GM19438 (cell line): ENCODE data around the gene IFT27.

Experiments
- ATAC-seq: cut with Tn5 transposase; IDR thresholded peaks from one replicate; pipeline ENCODE4 v1.9.1; 2021; ENCODE audit warnings: low read depth; ENCODE audit not compliant: unreplicated experiment

The IFT27 gene

GRCh38 chr22:36797911-36798673 is 22.2 kb upstream of the IFT27 start:
- ATAC-seq, result no peak

DNA sequence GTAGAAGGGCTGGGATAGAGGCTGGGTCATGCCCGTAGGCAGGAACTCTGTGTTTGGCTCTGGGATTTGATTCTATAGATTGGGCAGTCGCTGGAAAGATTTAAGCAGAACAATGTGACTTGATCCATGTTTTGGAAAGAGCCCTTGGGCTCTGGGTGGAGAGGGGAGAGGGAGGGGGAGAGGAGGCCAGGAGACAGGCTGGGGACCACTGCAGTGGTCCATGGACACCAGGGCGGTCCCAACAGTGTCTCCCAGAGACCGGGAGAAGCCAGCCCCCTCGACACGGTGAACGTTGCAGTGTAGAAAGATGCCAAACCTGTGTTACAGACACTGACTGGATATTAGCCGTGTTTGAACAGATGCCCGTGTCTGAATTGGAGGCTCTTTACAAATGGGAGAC is 21.5 kb upstream of the IFT27 start:
- ATAC-seq, result no peak

GRCh38 chr22:36796552-36797175 is 20.7 kb upstream of the IFT27 start:
- ATAC-seq, result no peak

DNA sequence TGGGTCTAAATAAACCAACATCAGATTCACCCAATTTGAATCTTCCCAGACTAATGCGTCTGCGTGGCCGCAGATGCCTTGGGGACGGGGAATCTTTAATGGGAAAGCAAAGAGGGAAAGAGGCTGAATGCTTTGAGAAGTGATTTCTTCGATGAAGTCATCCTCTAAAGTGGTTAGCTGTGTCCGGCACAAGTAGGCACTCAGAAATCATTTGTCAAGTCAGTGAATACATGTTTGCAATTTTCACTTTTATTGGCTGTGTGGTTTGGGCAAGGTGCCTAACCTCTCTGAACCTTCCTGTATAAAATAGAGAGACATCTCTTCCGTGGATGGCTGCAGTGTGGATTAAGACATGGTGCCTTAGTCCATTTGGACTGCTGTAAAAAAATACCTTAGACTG is 19.7 kb upstream of the IFT27 start:
- ATAC-seq, result no peak

DNA sequence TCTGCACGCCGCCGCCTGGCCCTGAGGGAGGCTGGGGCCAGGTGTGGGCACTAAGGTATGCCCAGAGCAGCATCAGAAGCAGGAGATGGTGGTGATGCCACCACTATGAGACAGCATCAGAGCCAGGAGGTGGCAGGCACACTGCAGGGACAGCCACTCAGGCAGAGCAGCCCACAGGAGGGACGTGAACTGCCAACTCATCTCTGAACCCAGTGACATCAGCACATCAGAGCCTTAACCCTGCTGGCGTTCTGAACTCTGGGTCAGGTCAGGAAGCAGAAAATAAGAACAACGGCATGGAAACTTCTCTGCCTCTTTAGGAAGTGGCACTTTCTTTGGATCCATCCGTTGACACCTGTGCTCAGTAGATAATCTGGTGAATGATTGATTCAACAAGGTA is 14.7 kb upstream of the IFT27 start:
- no peak for ATAC-seq

DNA sequence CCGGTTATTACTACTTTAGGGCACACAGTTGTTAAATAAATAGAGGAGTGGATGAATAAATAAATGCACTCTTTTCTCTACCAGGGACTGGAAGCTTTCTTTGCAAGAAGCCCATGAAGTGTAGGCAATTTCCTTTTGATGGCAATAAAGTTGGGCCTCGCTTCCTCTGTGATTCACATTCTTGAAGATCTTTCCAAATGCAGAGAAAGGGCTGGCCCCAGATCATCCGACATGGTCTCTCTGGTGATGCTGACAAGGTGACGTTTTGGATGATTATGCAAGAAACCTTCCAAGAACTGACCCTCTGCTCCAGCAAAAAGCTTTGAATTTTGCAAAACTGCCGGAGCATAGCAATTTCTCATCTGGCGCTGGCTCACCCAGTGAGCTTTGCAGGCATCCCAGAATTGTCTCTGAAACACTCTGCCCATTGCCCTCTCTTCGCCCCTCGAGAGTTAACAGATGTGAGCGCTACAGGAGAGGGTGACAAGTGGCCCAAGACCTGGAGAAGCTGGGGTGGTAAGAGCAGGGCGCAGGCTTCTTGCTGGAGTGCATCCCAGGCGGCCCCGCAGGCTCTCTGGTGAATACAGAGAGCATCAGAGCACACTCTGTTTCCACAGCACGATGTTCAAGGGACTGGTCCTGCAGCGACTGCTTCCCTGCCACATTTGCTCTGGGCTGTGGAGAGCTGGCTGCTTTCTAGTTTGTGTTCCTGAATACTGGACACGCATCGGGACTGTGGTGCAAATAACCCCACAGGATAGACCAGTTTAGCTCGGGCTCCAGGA is 11.5 kb upstream of the IFT27 start:
- ATAC-seq, result no peak

- ATAC-seq, result no peak
Measured at GRCh38 chr22:36783743-36784142, 7.8 kb upstream of the IFT27 start.

- ATAC-seq, result no peak
Measured at GRCh38 chr22:36781656-36782627, 6.0 kb upstream of the IFT27 start.

DNA sequence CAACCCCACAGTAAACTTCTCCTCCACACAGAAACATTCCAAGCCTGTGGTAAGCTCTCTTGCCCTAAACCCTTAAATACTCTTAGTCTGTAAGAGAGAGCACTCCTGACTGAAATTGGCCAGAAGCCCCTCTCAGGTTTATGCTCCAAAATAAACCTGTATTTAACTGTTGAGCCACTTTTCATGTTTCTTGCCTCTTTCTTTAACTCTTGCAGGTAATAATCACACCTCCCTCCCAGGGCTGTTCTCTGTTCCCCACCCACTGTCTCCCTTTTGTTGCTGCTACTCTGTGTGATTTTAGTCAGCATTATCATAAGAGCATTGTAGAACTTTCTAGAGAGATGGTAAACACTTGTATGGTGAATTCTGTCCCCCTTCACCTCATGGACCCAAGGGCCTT is 2.1 kb upstream of the IFT27 start:
- no peak for ATAC-seq

GRCh38 chr22:36776722-36777121 is 803 bp upstream of the IFT27 start:
- ATAC-seq, result no peak

DNA sequence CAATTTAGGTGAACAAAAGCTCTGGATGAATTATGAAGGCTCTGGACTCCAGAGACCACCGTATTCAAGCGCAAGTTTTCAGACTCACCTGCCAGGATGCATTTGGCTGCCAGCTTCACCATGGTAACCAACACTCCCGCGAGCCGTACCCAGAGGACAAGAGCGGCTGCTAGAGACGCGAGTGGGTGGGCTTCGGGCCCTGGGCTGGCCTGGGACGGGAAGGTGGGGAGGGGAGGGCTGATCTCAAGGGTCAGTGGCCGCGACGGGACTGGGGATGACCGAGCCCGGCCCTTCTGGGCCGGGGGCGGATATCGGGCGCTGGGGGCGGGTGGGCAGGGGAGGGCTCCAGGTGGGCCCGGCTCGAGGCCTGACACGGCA is 344 bp downstream of the IFT27 start:
- ATAC-seq, result peak; percentile 7

DNA sequence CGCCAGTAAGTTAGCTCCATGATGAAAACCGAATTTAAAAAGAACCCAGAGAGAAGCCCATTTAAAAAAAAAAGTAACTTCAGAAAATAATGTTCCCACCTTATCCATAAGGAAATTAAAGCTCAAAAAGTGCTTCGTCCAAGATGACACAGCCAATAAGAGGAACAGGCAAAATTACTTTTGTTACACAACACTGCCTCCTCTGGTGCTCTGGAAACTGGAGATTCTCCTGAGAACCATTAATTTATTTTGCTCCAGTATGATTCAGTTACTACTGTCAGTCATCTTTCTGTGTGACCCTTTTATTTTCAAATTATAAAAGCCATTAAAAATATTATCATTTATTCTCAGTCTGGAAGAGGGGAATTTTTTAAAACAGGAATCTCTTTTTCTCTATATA is 2.0 kb downstream of the IFT27 start:
- ATAC-seq, result no peak

- ATAC-seq, result no peak
Measured at GRCh38 chr22:36772451-36772850, 3.5 kb downstream of the IFT27 start.

GRCh38 chr22:36771356-36772063 is 4.4 kb downstream of the IFT27 start:
- no peak for ATAC-seq

- no peak for ATAC-seq
Measured at GRCh38 chr22:36770513-36771231, 5.2 kb downstream of the IFT27 start.

GRCh38 chr22:36769541-36770512 is 6.1 kb downstream of the IFT27 start:
- no peak for ATAC-seq

DNA sequence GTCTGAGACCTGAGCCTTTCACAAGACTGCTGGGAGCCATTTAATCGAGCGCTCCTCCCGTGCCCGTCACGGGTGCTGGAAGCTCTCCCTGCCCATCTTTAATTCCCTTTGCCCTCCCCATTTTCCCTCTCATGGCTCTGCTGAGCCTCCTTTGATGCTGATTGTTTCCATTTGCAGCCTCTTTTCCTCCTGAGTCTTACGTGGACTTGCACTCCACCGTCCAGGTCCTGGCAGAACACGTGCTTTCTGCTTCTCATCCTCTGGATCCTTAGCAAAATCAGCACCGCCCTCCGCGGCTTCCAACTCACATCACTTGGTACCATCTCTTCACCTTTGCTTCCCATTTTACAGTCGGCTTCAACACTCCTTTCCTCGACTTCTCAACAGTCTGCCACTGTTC is 7.3 kb downstream of the IFT27 start:
- ATAC-seq, result no peak

DNA sequence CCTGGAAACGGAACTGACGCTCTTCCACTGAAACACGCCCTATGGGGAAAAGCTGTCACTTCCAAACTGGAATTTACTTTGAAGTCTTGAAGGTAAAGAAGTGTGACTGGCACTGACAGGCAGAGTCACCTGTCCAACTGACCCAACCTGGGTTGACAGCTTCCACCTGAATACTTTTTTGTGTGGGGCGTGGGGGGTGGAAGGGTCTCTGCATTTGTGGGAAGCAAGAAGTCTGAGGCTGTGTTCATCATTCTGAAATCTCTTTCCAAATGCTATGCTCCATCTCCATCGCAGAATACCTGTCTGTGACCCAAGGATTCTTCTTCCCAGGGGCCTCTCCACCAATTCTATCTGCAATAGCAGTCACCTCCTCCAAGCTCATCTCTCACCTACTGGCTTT is 7.8 kb downstream of the IFT27 start:
- no peak for ATAC-seq
